HepG2 (cell line): Measurements from ENCODE around the gene DAPK1. TPM values are rescaled to one million over a fixed set of nuclear protein-coding genes. Genes with fewer than 3 reads are reported as not detected.

ENCODE experiments used
- ATAC-seq: fragments of 200-7000 bp; cut with Tn5 transposase; 3 replicates; pipeline ENCODE4 v1.9.1; 2020; ENCODE audit warnings: mild to moderate bottlenecking, moderate library complexity
- BruUV-seq: library from RNA; stranded (reverse); fragments of 400-500 nt; replicated peaks from 2 replicates; lab custom pipeline; 2021; lab: Mats Ljungman, UMichigan
- CTCF ChIA-PET: fragments of 300-600 bp; formaldehyde crosslinking; extraction: SDS; loops from one replicate; lab custom pipeline; 2021; ENCODE audit warnings: low total read pairs, inconsistent platforms, low intra/inter-chr PET ratio; lab: Yijun Ruan, JAX
- POLR2A ChIA-PET: fragments of 350-600 bp; sonication (Branson Sonifier 250); formaldehyde crosslinking; loops from one replicate; lab custom pipeline; 2020; ENCODE audit warnings: antibody characterized with exemption, inconsistent platforms; lab: Yijun Ruan, JAX
- DNase-seq: peaks from one replicate; pipeline ENCODE4 v3.0.0-alpha.2; 2015; ENCODE audit warnings: low spot score
- FAIRE-seq: peaks from 3 replicates; lab custom pipeline; 2011; peaks lifted over from hg19 to GRCh38; lab: Jason Lieb, UNC
- H2AFZ ChIP-seq: one replicate; pipeline ENCODE4 v1.6.1; 2011; ENCODE audit warnings: low read length, inconsistent platforms
- H3K27ac ChIP-seq: fragments of 300-600 bp; 3 replicates; pipeline ENCODE4 v1.8.0; 2011; ENCODE audit warnings: mixed run types, mild to moderate bottlenecking, mixed read lengths, low read length, inconsistent platforms; ENCODE audit not compliant: insufficient read depth; ENCODE audit errors: extremely low read length
- H3K27me3 ChIP-seq, 2 experiments: fragments of 200-600 bp in 1 of 2; 2 replicates in 1 of 2; 3 replicates in 1 of 2; pipeline versions ENCODE4 v1.6.0 to v1.8.0; 2011; ENCODE audit warnings: low read length in 2 of 2, mild to moderate bottlenecking in 2 of 2, moderate library complexity in 2 of 2, inconsistent platforms in 1 of 2; ENCODE audit not compliant: insufficient read depth in 2 of 2, control insufficient read depth in 1 of 2
- H3K36me3 ChIP-seq, 2 experiments: fragments of 200-600 bp in 1 of 2; replicated peaks in 1 of 2; 2 replicates in 1 of 2; 3 replicates in 1 of 2; pipeline versions ENCODE4 v1.5.1 to v1.8.0; 2011; ENCODE audit warnings: low read length in 2 of 2, inconsistent platforms in 1 of 2; ENCODE audit not compliant: insufficient read depth in 2 of 2, control insufficient read depth in 1 of 2
- H3K4me1 ChIP-seq: 2 replicates; pipeline ENCODE4 v1.5.1; 2012; ENCODE audit warnings: low read length, inconsistent platforms; ENCODE audit not compliant: insufficient read depth
- H3K4me2 ChIP-seq: 2 replicates; pipeline ENCODE4 v1.6.0; 2011; ENCODE audit warnings: low read depth, low read length, inconsistent platforms
- H3K4me3 ChIP-seq, 3 experiments: fragments of 200-600 bp in 1 of 3; sonication (generic), shearing (Covaris generic) in 1 of 3; replicated peaks in 1 of 3; 2 replicates each; pipeline ENCODE4 v1.5.1; 2011 to 2016; ENCODE audit warnings: low read length in 3 of 3, inconsistent platforms in 2 of 3, low read depth in 2 of 3, mild to moderate bottlenecking in 2 of 3, control low read depth in 1 of 3, mixed read lengths in 1 of 3; ENCODE audit not compliant: insufficient read depth in 1 of 3
- H3K79me2 ChIP-seq: one replicate; pipeline ENCODE4 v1.6.1; 2011; ENCODE audit warnings: low read length, inconsistent platforms; ENCODE audit not compliant: insufficient read depth
- H3K9ac ChIP-seq: 2 replicates; pipeline ENCODE4 v1.6.0; 2011; ENCODE audit warnings: mild to moderate bottlenecking, low read depth, low read length, inconsistent platforms; ENCODE audit not compliant: insufficient read depth
- H3K9me3 ChIP-seq: 2 replicates; pipeline ENCODE4 v1.5.1; 2012; ENCODE audit warnings: mild to moderate bottlenecking, low read length
- H4K20me1 ChIP-seq: 2 replicates; pipeline ENCODE4 v1.6.0; 2011; ENCODE audit warnings: inconsistent platforms, mild to moderate bottlenecking, low read length, moderate library complexity; ENCODE audit not compliant: insufficient read depth
- PTBP1 ChIP-seq: fragments of 200-400 bp; formaldehyde crosslinking; IDR thresholded peaks from 2 replicates; pipeline ENCODE4 v1.6.1; 2018; ENCODE audit warnings: low read length, low read depth; ENCODE audit not compliant: poor library complexity, severe bottlenecking
- RBM22 ChIP-seq: fragments of 200-400 bp; formaldehyde crosslinking; optimal IDR thresholded peaks from 2 replicates; pipeline ENCODE3; 2017; ENCODE audit warnings: mild to moderate bottlenecking, low read length, moderate library complexity
- ZBTB20 ChIP-seq: sonication (generic); formaldehyde crosslinking; IDR thresholded peaks from 2 replicates; pipeline ENCODE4 v1.8.1; 2023; ENCODE audit warnings: missing genetic modification reagents, low read depth, mild to moderate bottlenecking, borderline replicate concordance
- ZNF225 ChIP-seq: sonication (generic); formaldehyde crosslinking; IDR thresholded peaks from 2 replicates; pipeline ENCODE4 v1.4.0; 2020; ENCODE audit warnings: mild to moderate bottlenecking, missing genetic modification reagents
- ZNF484 ChIP-seq: sonication (generic); formaldehyde crosslinking; IDR thresholded peaks from 2 replicates; pipeline ENCODE4 v1.5.1; 2020; ENCODE audit warnings: mild to moderate bottlenecking, low read depth, missing genetic modification reagents, borderline replicate concordance
- in situ Hi-C: cut with HindIII; loops from 2 replicates; pipeline ENCODE4 v1.10.0; 2017; ENCODE audit warnings: low pct_unique_long_range_greater_than_20kb; ENCODE audit not compliant: extremely low pct_ligation_motif_present
- intact Hi-C: fragments of 100-400 bp; cut with micrococcal nuclease; formaldehyde crosslinking; loops from one replicate; pipeline ENCODE4 v1.10.0; 2022; ENCODE audit not compliant: unreplicated experiment
- polyA plus RNA-seq, 8 experiments: library from polyadenylated mRNA; depleted of rRNA in 3 of 8; stranded (reverse) in 7 of 8; unstranded in 1 of 8; fragments of >200 nt; fragmentation: Illumina TruSeq in 4 of 8; extraction: Trizol in 4 of 8; gene quantifications; 2 replicates each; pipeline versions ENCODE4 v1.2.1 to v1.2.3, GENCODE V29; 2011 to 2016; ENCODE audit warnings: low read depth in 4 of 8, missing spikeins in 1 of 8, mixed read lengths in 1 of 8; ENCODE audit not compliant: insufficient read depth in 1 of 8
- total RNA-seq, 5 experiments: library from RNA; depleted of rRNA; stranded (reverse); fragments of >200 nt; fragmentation: Illumina TruSeq; extraction: Trizol; gene quantifications; 2 replicates each; pipeline ENCODE4 v1.2.3, GENCODE V29; 2016; ENCODE audit warnings: low read depth in 1 of 5
- TF ChIP-seq, protein P1 (sequence below): IDR thresholded peaks from 2 replicates; pipeline ENCODE4 v1.6.1; 2016
- TF ChIP-seq, protein P2 (sequence below): sonication (generic); formaldehyde crosslinking; IDR thresholded peaks from 2 replicates; pipeline ENCODE4 v1.5.0; 2020; ENCODE audit warnings: mild to moderate bottlenecking, missing genetic modification reagents, borderline replicate concordance

The DAPK1 gene
- total and polyA plus RNA-seq, 2 of the 13 experiments (the other 11 are each of a cell fraction or from before 2014, with no cell fraction given) = 35.7 to 35.9 TPM

DNA sequence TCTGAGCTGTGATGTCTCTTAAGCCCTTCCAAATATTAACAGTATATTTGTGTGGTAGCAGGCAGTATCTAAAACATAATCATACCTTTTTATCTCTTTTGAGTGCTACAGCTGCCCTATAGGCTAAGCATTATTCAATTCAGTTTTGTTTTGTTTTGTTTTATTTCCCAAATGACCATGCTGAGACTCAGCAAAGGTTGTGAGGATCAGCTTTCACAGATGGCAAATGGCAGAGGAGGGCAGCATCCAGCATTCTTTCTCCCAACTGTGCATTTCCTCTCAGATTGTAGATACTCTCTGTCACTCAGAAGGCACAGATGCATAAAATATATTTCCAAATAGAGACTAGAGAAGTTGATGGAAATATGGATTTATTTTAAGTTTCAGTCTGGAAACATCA, 90.7 kb downstream of the DAPK1 start:
- intact Hi-C loops (no loop called here), in situ Hi-C loops (no loop called here)
- no TSS peak for BruUV-seq
- DNase-seq = no peak
- Histone ChIP-seq H3K4me3 (no peak overlapping the region), H3K4me1 (peaks cover 28% of the 10 kb centered on the region), H3K36me3 (peaks cover 3 to 4% of the 10 kb centered on the region in 2 experiments; a peak in 3 of 5 replicates), H3K27me3 (no peaks in the 10 kb centered on the region), H4K20me1 (no peaks in the 10 kb centered on the region), H2AFZ (no peak overlapping the region), H3K9ac (no peak overlapping the region), H3K79me2 (peaks cover 7% of the 10 kb centered on the region), H3K4me2 (no peak overlapping the region), H3K27ac (no peak overlapping the region), H3K9me3 (no peaks in the 10 kb centered on the region)
- no peak for ATAC-seq
- ChIA-PET POLR2A (no interaction called here), CTCF (no interaction called here)
- TF ChIP-seq PTBP1 (no peak), ZBTB20 (no peak), RBM22 (no peak), ZNF225 (no peak), ZNF484 (CRISPR knock-in tag) (no peak)
- TF ChIP-seq, protein P1, sequence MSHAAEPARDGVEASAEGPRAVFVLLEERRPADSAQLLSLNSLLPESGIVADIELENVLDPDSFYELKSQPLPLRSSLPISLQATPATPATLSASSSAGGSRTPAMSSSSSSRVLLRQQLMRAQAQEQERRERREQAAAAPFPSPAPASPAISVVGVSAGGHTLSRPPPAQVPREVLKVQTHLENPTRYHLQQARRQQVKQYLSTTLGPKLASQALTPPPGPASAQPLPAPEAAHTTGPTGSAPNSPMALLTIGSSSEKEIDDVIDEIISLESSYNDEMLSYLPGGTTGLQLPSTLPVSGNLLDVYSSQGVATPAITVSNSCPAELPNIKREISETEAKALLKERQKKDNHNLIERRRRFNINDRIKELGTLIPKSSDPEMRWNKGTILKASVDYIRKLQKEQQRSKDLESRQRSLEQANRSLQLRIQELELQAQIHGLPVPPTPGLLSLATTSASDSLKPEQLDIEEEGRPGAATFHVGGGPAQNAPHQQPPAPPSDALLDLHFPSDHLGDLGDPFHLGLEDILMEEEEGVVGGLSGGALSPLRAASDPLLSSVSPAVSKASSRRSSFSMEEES (CRISPR knock-in tag) = no peak
- TF ChIP-seq, protein P2, sequence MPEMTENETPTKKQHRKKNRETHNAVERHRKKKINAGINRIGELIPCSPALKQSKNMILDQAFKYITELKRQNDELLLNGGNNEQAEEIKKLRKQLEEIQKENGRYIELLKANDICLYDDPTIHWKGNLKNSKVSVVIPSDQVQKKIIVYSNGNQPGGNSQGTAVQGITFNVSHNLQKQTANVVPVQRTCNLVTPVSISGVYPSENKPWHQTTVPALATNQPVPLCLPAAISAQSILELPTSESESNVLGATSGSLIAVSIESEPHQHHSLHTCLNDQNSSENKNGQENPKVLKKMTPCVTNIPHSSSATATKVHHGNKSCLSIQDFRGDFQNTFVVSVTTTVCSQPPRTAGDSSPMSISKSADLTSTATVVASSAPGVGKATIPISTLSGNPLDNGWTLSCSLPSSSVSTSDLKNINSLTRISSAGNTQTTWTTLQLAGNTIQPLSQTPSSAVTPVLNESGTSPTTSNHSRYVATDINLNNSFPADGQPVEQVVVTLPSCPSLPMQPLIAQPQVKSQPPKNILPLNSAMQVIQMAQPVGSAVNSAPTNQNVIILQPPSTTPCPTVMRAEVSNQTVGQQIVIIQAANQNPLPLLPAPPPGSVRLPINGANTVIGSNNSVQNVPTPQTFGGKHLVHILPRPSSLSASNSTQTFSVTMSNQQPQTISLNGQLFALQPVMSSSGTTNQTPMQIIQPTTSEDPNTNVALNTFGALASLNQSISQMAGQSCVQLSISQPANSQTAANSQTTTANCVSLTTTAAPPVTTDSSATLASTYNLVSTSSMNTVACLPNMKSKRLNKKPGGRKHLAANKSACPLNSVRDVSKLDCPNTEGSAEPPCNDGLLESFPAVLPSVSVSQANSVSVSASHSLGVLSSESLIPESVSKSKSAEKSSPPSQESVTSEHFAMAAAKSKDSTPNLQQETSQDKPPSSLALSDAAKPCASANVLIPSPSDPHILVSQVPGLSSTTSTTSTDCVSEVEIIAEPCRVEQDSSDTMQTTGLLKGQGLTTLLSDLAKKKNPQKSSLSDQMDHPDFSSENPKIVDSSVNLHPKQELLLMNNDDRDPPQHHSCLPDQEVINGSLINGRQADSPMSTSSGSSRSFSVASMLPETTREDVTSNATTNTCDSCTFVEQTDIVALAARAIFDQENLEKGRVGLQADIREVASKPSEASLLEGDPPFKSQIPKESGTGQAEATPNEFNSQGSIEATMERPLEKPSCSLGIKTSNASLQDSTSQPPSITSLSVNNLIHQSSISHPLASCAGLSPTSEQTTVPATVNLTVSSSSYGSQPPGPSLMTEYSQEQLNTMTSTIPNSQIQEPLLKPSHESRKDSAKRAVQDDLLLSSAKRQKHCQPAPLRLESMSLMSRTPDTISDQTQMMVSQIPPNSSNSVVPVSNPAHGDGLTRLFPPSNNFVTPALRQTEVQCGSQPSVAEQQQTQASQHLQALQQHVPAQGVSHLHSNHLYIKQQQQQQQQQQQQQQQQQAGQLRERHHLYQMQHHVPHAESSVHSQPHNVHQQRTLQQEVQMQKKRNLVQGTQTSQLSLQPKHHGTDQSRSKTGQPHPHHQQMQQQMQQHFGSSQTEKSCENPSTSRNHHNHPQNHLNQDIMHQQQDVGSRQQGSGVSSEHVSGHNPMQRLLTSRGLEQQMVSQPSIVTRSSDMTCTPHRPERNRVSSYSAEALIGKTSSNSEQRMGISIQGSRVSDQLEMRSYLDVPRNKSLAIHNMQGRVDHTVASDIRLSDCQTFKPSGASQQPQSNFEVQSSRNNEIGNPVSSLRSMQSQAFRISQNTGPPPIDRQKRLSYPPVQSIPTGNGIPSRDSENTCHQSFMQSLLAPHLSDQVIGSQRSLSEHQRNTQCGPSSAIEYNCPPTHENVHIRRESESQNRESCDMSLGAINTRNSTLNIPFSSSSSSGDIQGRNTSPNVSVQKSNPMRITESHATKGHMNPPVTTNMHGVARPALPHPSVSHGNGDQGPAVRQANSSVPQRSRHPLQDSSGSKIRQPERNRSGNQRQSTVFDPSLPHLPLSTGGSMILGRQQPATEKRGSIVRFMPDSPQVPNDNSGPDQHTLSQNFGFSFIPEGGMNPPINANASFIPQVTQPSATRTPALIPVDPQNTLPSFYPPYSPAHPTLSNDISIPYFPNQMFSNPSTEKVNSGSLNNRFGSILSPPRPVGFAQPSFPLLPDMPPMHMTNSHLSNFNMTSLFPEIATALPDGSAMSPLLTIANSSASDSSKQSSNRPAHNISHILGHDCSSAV (CRISPR knock-in tag) = no peak
- no peak for FAIRE-seq
